ENCODE results near the gene HEYL.

The HEYL gene

GRCh38 chr1:39666772-39667171, 27.3 kb upstream of the HEYL start:
- peak in 1 of 2 donors; percentile 37 for DNase-seq (ENCODE audit: low read depth in 2 of 2)

DNA sequence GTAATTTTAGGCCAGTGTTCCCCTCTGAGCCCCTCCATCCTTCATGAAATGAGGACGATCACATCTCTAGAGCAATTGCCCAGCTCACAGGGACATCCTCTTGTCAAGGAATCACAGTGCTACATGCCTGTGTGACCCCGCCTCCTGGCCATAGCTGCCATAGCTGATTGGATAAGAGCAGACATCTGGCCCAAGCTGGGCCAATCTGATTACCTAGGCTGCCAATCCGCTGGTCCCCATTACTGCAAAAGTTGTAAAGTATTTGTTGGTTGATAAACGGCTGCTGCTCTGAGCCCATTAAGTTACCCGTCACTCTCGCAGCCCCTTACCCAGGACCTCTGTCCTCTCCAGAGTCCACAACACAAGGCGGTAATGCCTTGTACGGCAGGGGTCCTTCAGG, 24.1 kb upstream of the HEYL start:
- no peak for DNase-seq (ENCODE audit: low read depth in 2 of 2)

DNA sequence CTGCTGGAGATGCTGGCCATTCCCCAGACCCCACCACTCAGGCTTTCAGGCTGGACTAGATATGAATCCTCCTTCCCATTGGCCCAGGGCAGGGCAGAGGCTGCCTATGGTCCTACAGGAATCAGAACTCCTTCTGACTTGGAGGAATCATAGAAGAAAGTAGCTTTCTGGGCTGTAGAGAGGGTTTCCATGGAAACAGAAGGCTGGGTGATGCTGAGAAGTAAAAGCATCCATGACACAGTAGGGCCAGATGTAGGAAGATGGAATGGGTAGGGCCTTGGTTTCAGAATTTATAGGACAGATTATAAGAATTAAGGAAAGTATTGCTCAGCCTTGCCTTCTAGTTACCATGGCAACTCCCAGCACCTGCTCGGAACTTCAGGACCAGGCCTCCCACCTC, 23.4 kb upstream of the HEYL start:
- no peak for DNase-seq (ENCODE audit: low read depth in 2 of 2)

- no peak for DNase-seq (ENCODE audit: low read depth in 2 of 2)
Observed at GRCh38 chr1:39659538-39659937, 20.1 kb upstream of the HEYL start.

DNA sequence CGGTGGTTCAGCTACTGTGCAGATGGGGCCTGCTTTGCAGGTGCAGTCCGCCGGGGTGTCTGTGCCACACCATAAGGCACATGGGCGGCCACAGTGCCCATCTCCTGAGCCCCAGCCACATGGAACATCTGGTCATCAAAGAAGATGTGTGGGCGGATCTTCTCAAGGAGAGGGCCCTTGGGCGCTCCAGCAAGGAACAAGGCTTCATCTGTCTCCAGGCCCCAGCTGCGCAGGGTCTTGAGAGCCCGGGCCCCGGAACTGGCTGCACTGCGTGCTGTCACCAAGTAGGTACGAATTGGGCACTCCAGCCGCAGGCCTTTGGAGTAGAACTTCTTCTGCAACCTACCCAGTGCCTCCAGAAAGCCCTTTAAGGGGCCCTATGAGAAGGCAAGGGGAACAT, 19.7 kb upstream of the HEYL start:
- DNase-seq (ENCODE audit: low read depth in 2 of 2) = no peak

GRCh38 chr1:39657923-39658485, 18.6 kb upstream of the HEYL start:
- DNase-seq (ENCODE audit: low read depth in 2 of 2) = peak; percentile 38 to 66

DNA sequence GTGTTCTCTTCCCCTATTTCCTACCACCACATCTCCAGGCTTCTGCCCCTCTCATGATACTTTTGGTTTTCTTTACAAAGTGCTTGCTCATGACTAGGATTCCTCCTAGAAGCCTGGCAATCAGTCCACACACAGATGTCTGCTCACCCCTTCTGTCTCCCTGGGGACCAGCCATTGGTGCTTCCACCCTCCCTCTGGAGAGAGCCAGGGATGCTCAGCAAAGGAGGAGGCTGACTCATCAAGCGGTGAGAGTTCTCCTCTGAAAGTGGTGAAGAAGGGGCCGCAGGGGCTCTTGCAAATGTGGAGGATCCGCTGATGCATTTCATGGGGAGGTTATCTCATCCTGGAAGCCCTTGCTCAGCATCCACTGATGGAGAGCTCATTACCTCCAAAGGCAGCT, 18.0 kb upstream of the HEYL start:
- no peak for DNase-seq (ENCODE audit: low read depth in 2 of 2)

- DNase-seq (ENCODE audit: low read depth in 2 of 2) = no peak
Observed at GRCh38 chr1:39656391-39656790, 16.9 kb upstream of the HEYL start.

DNA sequence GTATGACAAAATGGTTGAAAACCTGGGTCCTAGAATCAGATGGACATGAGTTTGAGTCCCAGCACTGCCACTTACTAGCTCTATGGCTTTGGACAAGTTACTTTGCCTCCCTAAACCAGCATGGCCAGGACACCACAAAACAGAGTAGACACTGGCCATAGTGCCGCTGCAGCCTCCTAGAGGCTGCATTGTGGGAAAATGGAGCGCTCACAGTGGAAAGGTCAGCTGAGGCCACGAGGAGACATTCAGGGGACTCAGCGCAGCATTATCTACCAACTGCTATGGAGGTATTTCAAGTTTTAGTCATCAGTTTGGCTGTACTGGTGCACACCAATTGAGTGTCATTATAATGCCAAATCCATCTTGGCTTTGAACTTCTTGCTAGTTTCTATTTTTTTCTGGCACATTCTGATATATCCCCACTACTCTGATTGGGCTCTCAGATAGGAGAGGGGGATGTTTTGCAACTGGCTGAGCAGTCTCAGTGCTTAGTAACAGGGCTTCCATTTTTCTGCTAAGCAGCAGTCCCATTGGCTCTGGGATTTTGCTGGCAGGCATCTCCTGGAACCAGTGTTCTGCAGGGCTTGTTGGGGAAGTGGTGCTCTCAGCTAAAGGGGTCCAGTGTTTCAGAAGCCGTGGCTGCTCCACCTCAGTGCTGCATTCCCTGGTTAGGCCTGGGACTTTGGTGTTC, 16.3 kb upstream of the HEYL start:
- DNase-seq (ENCODE audit: low read depth in 2 of 2) = no peak

DNA sequence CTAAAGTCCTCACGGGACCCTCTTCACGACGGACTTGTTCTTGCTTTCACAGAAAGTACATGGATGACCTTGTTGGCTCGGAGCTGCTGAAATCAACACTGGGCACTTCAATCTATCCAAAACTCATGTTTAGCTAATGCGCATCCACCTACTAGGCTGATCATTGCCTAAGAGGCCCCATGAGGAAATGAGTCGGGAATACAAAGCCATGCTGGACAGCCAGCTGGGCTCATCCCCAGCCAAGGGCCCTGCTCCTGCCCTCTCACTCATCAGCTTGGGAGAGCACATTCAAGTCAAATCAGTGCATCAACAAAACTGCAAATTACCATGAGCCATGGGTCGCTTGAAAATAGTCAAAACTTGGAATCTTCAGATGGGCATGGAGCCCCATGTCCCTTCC, 14.8 kb upstream of the HEYL start:
- no peak for DNase-seq (ENCODE audit: low read depth in 2 of 2)

GRCh38 chr1:39653546-39654031, 14.1 kb upstream of the HEYL start:
- peak; percentile 64 to 68 for DNase-seq (ENCODE audit: low read depth in 2 of 2)

DNA sequence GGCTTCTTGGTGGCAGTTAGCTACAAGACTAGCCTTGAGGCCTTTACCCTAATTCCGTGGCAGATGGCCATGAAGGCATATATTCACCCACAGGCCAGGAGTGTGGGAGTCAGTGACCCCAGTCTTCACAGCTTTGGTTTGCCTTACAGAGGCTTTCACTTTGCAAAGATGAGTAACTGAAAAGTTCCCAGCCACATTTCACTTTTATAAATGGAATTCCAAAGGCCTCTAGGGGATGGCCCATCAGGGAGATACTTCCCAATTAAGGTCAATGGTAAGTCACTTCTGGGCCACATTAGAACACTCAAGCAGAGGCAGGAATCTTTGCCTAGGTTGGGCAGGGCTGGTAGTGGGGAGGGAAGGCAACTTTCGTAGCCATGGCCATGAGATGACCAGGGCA, 13.1 kb upstream of the HEYL start:
- DNase-seq (ENCODE audit: low read depth in 2 of 2) = no peak

DNA sequence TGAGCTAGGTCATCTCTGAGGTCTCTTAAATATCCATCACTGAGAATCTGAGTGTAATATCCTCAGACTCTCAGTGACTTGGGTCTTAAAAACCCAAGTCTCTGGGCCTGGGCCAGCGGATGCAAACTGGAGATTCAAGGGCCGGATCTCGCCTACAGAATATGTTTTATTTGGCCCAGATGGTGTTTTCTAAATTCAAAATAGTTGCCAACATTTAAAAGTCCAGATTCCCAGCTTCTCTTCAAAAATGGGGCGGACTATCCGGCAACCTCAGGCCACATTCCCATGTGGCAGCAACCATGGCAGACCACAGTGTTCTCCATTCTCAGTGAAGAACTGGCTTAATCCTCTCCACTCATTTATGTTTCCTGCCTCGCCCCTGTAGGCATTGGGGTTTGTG, 12.7 kb upstream of the HEYL start:
- DNase-seq (ENCODE audit: low read depth in 2 of 2) = no peak

DNA sequence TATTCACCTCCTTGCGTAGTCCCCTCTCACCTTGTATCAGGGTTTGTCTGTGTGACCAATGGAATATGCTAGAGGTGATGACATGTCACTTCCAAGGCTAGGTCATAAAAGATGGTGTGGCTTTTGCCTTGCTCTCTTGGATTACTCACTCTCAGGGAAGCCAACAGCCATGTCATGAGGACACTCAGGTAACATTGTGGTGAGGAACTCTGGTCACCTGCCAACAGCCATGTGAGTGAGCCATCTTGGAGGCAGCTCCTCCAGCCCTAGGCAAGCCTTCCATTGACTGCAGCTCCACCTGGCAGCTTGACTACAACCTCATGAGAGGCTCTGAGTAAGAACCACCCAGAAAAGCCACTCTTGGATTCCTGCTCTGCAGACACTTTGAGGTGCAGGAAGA, 11.0 kb upstream of the HEYL start:
- DNase-seq (ENCODE audit: low read depth in 2 of 2) = no peak

DNA sequence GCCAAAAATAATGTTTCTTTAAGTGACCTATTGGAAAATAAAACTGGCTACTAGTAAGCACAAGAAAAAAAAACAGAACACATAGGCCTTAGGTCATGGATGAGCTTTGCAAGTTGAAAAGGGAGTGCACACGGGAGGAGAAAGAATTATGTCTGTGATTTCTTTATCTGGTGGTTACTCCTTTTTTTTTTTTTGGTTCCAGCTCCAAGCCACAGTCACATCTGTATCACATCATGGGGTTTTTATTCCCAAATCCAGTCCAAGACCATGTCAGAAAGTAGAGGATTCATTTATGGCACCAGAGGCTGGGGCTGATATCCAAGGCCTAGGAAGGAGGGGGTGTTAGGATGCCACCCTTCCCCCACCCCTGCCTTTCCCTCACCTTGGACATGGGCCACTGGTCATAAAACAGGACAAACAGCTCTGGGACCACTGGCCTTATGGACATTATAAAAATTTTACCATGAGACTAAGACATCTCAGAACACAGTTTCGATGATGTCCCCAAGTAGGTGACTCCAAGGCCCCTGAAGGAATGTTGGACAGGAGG, 10.3 kb upstream of the HEYL start:
- DNase-seq (ENCODE audit: low read depth in 2 of 2) = no peak

- DNase-seq (ENCODE audit: low read depth in 2 of 2) = no peak
Observed at GRCh38 chr1:39648496-39648895, 9.1 kb upstream of the HEYL start.

- DNase-seq (ENCODE audit: low read depth in 2 of 2) = no peak
Observed at GRCh38 chr1:39647247-39647646, 7.8 kb upstream of the HEYL start.

DNA sequence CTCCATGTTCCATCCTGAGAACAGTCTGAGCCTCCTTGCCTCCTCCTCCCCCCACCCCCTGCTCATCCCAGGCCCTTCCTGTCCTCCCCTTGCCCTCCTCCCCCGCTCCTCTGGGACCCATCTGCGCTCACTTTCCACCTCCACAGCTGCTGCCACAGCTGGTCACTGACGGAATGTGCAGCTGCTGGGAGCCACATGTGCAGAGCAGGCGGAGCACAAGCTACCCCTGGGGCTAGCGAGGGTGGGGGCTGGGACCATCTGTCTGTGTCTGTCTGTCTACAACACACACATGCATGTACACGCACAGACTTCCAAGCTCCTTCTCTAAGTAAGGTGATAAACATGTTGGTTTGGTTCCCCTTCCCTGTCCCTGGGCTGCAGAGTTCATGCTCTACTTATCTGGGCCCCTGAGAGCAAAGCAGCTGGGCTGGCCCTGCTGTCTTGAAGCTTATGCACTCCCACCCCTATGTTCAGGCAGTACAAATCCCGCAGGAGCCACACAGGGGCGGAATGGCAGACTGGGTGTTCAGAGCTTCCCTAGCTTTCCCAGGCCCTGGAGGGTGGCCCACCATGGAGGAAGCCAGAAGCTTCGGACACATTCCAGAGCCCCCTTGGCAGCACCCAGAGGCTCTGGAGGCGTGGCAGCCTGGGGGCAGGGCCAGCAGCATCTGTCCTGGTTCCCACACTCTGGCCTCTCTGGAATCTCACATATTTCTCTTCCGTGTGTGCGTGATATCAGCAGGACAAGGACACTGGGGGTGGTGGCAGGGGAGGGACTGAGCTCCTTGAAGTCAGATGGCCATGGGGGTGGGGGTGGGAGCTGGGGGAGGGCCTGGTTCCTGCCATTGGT, 7.0 kb upstream of the HEYL start:
- DNase-seq (ENCODE audit: low read depth in 2 of 2) = no peak

GRCh38 chr1:39645411-39646043, 6.1 kb upstream of the HEYL start:
- no peak for DNase-seq (ENCODE audit: low read depth in 2 of 2)

DNA sequence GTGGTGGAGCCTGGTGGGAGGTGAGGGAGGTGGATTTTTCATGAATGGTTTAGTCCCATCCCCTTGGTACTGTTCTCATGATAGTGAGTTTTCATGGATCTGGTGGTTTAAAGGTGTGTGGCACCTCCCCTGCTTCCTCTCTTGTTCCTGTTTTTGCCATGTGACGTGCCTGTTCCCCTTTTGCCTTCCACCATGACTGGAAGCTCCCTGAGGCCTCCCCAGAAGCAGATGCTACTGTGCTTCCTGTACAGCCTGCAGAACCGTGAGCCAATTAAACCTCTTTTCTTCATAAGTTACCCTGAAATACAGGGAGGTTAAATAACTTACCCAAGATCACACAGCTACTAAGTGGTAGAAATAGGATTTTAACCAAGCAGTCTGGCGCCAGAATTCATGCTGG, 4.3 kb upstream of the HEYL start:
- DNase-seq (ENCODE audit: low read depth in 2 of 2) = no peak

DNA sequence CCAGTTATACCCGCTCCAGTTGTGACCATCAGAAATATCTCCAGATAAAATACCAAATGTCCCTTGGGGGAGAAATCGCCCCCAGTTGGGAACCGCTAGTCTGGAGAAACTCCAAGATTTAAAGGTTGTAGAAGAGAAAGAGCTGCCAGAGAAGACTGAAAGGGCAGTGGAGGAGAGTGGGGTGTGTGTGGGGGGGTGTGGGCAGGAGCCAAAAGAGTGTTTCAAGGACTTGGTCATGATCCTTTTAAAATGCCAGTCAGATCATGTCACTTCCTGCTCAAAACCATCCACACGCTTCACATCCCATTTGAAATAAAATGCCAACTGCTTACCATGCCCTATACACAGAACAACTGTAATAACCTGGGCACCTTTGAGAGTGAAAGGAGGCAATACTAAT, 3.4 kb upstream of the HEYL start:
- DNase-seq (ENCODE audit: low read depth in 2 of 2) = no peak

DNA sequence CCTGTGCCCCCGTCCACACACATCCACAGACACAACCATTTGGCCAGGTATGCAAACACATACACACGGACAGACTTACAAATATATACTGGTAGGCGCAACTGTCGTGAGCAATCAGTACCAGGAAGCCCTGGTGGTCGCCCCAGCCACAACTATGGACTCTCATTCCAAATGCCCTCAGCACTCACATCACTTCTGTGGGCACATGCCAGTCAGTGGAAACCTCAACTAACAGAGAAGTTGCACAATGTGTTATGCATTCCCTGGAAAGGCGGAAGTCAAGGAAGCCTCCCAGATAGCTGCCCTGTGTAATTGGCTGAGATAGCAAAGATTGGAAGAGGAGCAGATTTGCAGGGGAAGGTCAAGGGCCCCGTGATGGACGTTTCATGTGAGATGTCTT, 1.4 kb upstream of the HEYL start:
- no peak for DNase-seq (ENCODE audit: low read depth in 2 of 2)

All from stimulated activated CD4-positive, alpha-beta T cell treated with anti-CD3 and anti-CD28 coated beads, Interleukin-15, amount 100 ng/mL, for 48 hours (primary cell).